Measurements from ENCODE around the gene FAM47E. TPM values are rescaled to one million over a fixed set of nuclear protein-coding genes. Genes with fewer than 3 reads are reported as not detected.

FAM47E gene
- total RNA-seq, 1 experiment from 2014 or later = 0.72 TPM

- POLR2A ChIA-PET = no interaction called here
- Histone ChIP-seq H3K4me1 (ENCODE audit: control insufficient read depth, insufficient read depth, low read length) (no peaks in the 10 kb centered on the region), H3K27me3 (ENCODE audit: control insufficient read depth, insufficient read depth, low read length) (no peaks in the 10 kb centered on the region), H3K4me3 (ENCODE audit: low read depth in 2 of 2, low read length in 2 of 2) (no peak overlapping the region), H3K9me3 (ENCODE audit: control insufficient read depth, insufficient read depth, low read depth, low read length) (peaks cover 9% of the 10 kb centered on the region; the same call in 1 of the 2 replicates), H3K27ac (ENCODE audit: low read length) (no peak overlapping the region), H3K36me3 (ENCODE audit: control insufficient read depth, insufficient read depth, low read length) (no peaks in the 10 kb centered on the region)
- BruUV-seq (replicated peaks) = no TSS peak
- CTCF ChIA-PET = no interaction called here
- in situ Hi-C loops (cut with HindIII; ENCODE audit: low pct_unique_long_range_greater_than_20kb, low sequenced_read_pairs) (no loop called here), intact Hi-C loops (cut with micrococcal nuclease; ENCODE audit: unreplicated experiment) (no loop called here)
- ATAC-seq (no peak), DNase-seq (ENCODE audit: low read depth, low spot score) (no peak)
- no peak for TF ChIP-seq CTCF (IDR thresholded peaks at IDR 0.05)
- TF ChIP-seq POLR2AphosphoS5 (IDR thresholded peaks at IDR 0.05; ENCODE audit: low read depth, low read length) = no peak
- TF ChIP-seq TCF7L2 (IDR thresholded peaks at IDR 0.05; ENCODE audit: low read depth, low read length) = no peak
- no peak for TF ChIP-seq SIN3A (IDR thresholded peaks at IDR 0.05; ENCODE audit: borderline replicate concordance, insufficient read depth, low read depth, low read length)
- no peak for TF ChIP-seq REST (IDR thresholded peaks at IDR 0.05; ENCODE audit: insufficient read depth in 1 of 2, low read depth in 2 of 2, low read length in 1 of 2)
Observed at GRCh38 chr4:76325072-76325471, 73.6 kb downstream of the FAM47E start.

GRCh38 chr4:76326515-76326914 lies 75.0 kb downstream of the FAM47E start:
- no TSS peak for BruUV-seq (replicated peaks)
- in situ Hi-C loops (cut with HindIII; ENCODE audit: low pct_unique_long_range_greater_than_20kb, low sequenced_read_pairs) = no loop called here
- DNase-seq (ENCODE audit: low read depth, low spot score) (no peak), ATAC-seq (no peak)
- POLR2A ChIA-PET = no interaction called here
- TF ChIP-seq TCF7L2 (IDR thresholded peaks at IDR 0.05; ENCODE audit: low read depth, low read length) (no peak), REST (IDR thresholded peaks at IDR 0.05; ENCODE audit: insufficient read depth in 1 of 2, low read depth in 2 of 2, low read length in 1 of 2) (no peak), SIN3A (IDR thresholded peaks at IDR 0.05; ENCODE audit: borderline replicate concordance, insufficient read depth, low read depth, low read length) (no peak), POLR2AphosphoS5 (IDR thresholded peaks at IDR 0.05; ENCODE audit: low read depth, low read length) (no peak), CTCF (IDR thresholded peaks at IDR 0.05) (no peak)
- intact Hi-C loops (cut with micrococcal nuclease; ENCODE audit: unreplicated experiment) = no loop called here
- no peaks in the 10 kb centered on the region for H3K4me1 ChIP-seq (ENCODE audit: control insufficient read depth, insufficient read depth, low read length)
- peaks cover 9% of the 10 kb centered on the region; the same call in 1 of the 2 replicates for H3K9me3 ChIP-seq (ENCODE audit: control insufficient read depth, insufficient read depth, low read depth, low read length)
- H3K27me3 ChIP-seq (ENCODE audit: control insufficient read depth, insufficient read depth, low read length) = no peaks in the 10 kb centered on the region
- no peak overlapping the region for H3K4me3 ChIP-seq (ENCODE audit: low read depth in 2 of 2, low read length in 2 of 2)
- H3K27ac ChIP-seq (ENCODE audit: low read length) = no peak overlapping the region
- CTCF ChIA-PET = no interaction called here
- no peaks in the 10 kb centered on the region; the same call in 1 of the 2 replicates for H3K36me3 ChIP-seq (ENCODE audit: control insufficient read depth, insufficient read depth, low read length)

Other genes starting within 250 kb of the FAM47E start
- gene CXCL9, start 244.2 kb upstream of the FAM47E start, total RNA-seq (2021; ENCODE audit: unreplicated experiment) = not detected
- gene CXCL10, start 228.2 kb upstream of the FAM47E start, total RNA-seq (2021; ENCODE audit: unreplicated experiment) = not detected
- gene CXCL11, start 215.7 kb upstream of the FAM47E start, total RNA-seq (2021; ENCODE audit: unreplicated experiment) = not detected
- gene ART3, start 177.0 kb upstream of the FAM47E start, total RNA-seq (2021; ENCODE audit: unreplicated experiment) = not detected
- 32.1 TPM for gene NUP54, start 103.3 kb upstream of the FAM47E start, total RNA-seq (2021; ENCODE audit: unreplicated experiment)
- 59.4 TPM for gene SCARB2, start 37.9 kb upstream of the FAM47E start, total RNA-seq (2021; ENCODE audit: unreplicated experiment)
- 4.9 TPM for gene STBD1, start 55.0 kb downstream of the FAM47E start, total RNA-seq (2021; ENCODE audit: unreplicated experiment)
- gene CCDC158, start 169.4 kb downstream of the FAM47E start, total RNA-seq (2021; ENCODE audit: unreplicated experiment) = 0.28 TPM
- gene SHROOM3, start 183.5 kb downstream of the FAM47E start, total RNA-seq (2021; ENCODE audit: unreplicated experiment) = 7.2 TPM

Measured in Panc1 (cell line).